Measurements from ENCODE around the gene JMJD4.

The JMJD4 gene

DNA sequence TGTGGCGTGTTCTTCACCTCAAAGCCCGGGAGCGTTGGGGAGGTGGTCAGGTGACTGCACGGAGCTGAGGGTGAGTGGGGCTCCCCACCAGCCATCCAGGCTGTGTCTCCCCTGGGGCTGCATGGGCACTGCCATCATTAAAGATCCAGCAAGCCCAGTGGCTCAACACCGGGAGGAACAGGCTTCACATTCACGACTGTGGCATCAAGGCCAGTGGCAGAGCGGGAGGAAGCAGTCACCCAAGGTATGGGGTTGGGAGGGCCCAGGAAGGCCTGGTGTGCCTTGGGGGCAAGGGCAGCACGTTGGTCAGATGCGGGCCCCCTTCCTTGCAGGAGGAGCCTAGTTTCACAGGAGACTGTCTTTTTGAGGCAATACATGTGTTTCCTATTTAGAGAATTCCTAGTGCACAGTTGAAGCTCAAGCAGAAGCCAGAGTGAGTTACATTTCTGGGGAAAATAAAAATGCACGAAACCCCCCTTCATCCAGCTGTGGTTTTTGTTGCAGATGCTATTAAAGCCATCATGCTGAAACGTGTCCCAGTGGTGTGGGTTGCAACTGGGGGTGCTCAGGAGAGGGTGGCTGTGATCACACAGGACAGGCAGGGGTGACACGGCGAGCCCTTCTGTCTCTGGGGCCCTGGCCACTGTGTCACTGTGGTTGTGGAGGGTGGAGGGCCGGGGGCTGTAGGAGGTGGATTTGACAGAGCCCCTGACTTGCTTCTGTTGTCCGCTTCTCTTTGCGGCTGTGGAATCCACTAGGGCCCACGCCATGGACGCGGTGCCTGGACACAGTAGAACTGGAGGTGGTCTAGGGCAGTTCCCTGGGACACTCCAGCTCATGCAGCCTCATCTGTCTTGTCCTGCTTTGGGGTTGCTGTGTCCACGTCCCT, 34.2 kb upstream of the JMJD4 start:
- Histone ChIP-seq H4K20me1 (ENCODE audit: insufficient read depth, low read length) (no peaks in the 10 kb centered on the region), H3K27me3 (replicated peaks; ENCODE audit: insufficient read depth, low read length) (no peaks in the 10 kb centered on the region), H3K36me3 (replicated peaks; ENCODE audit: insufficient read depth, low read length) (peaks cover 6% of the 10 kb centered on the region; the same call in 1 of the 2 replicates)

GRCh38 chr1:227768640-227769039, 33.5 kb upstream of the JMJD4 start:
- Histone ChIP-seq H3K9me2 (replicated peaks; ENCODE audit: insufficient read depth, low read length) (no peaks in the 10 kb centered on the region), H3K4me2 (ENCODE audit: low read depth, low read length) (no peak overlapping the region), H4K20me1 (ENCODE audit: insufficient read depth, low read length) (no peaks in the 10 kb centered on the region), H3K27me3 (replicated peaks; ENCODE audit: insufficient read depth, low read length) (no peaks in the 10 kb centered on the region), H3K9ac (ENCODE audit: low read length) (no peak overlapping the region), H3K27ac (ENCODE audit: low read length) (no peak overlapping the region), H3K36me3 (replicated peaks; ENCODE audit: insufficient read depth, low read length) (peaks cover 6% of the 10 kb centered on the region; the same call in 1 of the 2 replicates), H3K9me3 (replicated peaks; ENCODE audit: insufficient read depth, low read length) (no peaks in the 10 kb centered on the region), H3K4me1 (ENCODE audit: low read length) (no peaks in the 10 kb centered on the region), H2AFZ (ENCODE audit: low read length) (no peak overlapping the region), H3F3A (ENCODE audit: insufficient read depth, low read length) (no peaks in the 10 kb centered on the region), H3K4me3 (ENCODE audit: low read length) (no peak overlapping the region), H3K79me2 (ENCODE audit: low read length) (peaks cover 6% of the 10 kb centered on the region)
- no peak for TF ChIP-seq EZH2 (optimal IDR thresholded peaks at IDR 0.05; ENCODE audit: low read depth, low read length)
- no peak for TF ChIP-seq EZH2phosphoT487 (IDR thresholded peaks at IDR 0.05; ENCODE audit: low read length)
- TF ChIP-seq, protein P1, sequence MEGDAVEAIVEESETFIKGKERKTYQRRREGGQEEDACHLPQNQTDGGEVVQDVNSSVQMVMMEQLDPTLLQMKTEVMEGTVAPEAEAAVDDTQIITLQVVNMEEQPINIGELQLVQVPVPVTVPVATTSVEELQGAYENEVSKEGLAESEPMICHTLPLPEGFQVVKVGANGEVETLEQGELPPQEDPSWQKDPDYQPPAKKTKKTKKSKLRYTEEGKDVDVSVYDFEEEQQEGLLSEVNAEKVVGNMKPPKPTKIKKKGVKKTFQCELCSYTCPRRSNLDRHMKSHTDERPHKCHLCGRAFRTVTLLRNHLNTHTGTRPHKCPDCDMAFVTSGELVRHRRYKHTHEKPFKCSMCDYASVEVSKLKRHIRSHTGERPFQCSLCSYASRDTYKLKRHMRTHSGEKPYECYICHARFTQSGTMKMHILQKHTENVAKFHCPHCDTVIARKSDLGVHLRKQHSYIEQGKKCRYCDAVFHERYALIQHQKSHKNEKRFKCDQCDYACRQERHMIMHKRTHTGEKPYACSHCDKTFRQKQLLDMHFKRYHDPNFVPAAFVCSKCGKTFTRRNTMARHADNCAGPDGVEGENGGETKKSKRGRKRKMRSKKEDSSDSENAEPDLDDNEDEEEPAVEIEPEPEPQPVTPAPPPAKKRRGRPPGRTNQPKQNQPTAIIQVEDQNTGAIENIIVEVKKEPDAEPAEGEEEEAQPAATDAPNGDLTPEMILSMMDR (IDR thresholded peaks at IDR 0.05; ENCODE audit: low read length), result no peak
- no peak for DNase-seq

More for the DNA sequence above, 34.2 kb upstream of the JMJD4 start:
- Histone ChIP-seq H3K79me2 (ENCODE audit: low read length) (no peaks in the 10 kb centered on the region), H2AFZ (ENCODE audit: low read length) (no peak overlapping the region), H3K9me3 (replicated peaks; ENCODE audit: insufficient read depth, low read length) (no peaks in the 10 kb centered on the region), H3F3A (ENCODE audit: insufficient read depth, low read length) (no peaks in the 10 kb centered on the region), H3K4me1 (ENCODE audit: low read length) (no peaks in the 10 kb centered on the region), H3K4me3 (ENCODE audit: low read length) (no peak overlapping the region), H3K9ac (ENCODE audit: low read length) (no peak overlapping the region), H3K27ac (ENCODE audit: low read length) (no peak overlapping the region), H3K4me2 (ENCODE audit: low read depth, low read length) (no peak overlapping the region), H3K9me2 (replicated peaks; ENCODE audit: insufficient read depth, low read length) (no peaks in the 10 kb centered on the region)
- DNase-seq, result no peak
- no peak for TF ChIP-seq EZH2phosphoT487 (IDR thresholded peaks at IDR 0.05; ENCODE audit: low read length)
- no peak for TF ChIP-seq EZH2 (optimal IDR thresholded peaks at IDR 0.05; ENCODE audit: low read depth, low read length)
- TF ChIP-seq, protein P1 (IDR thresholded peaks at IDR 0.05; ENCODE audit: low read length), result no peak

- H3K4me2 ChIP-seq (ENCODE audit: low read depth, low read length), result no peak overlapping the region
- TF ChIP-seq EZH2 (optimal IDR thresholded peaks at IDR 0.05; ENCODE audit: low read depth, low read length) (no peak), EZH2phosphoT487 (IDR thresholded peaks at IDR 0.05; ENCODE audit: low read length) (no peak)
- TF ChIP-seq, protein P1 (IDR thresholded peaks at IDR 0.05; ENCODE audit: low read length), result no peak
- H3K9ac ChIP-seq (ENCODE audit: low read length), result no peak overlapping the region
- H3K36me3 ChIP-seq (replicated peaks; ENCODE audit: insufficient read depth, low read length), result peaks cover 6% of the 10 kb centered on the region; the same call in 1 of the 2 replicates
- H3K9me3 ChIP-seq (replicated peaks; ENCODE audit: insufficient read depth, low read length), result no peaks in the 10 kb centered on the region
- H3K4me1 ChIP-seq (ENCODE audit: low read length), result peaks cover 2% of the 10 kb centered on the region
- no peaks in the 10 kb centered on the region for H3K27me3 ChIP-seq (replicated peaks; ENCODE audit: insufficient read depth, low read length)
- H4K20me1 ChIP-seq (ENCODE audit: insufficient read depth, low read length), result no peaks in the 10 kb centered on the region
- H3K79me2 ChIP-seq (ENCODE audit: low read length), result peaks cover 11% of the 10 kb centered on the region
- H3K4me3 ChIP-seq (ENCODE audit: low read length), result no peak overlapping the region
- no peaks in the 10 kb centered on the region for H3K9me2 ChIP-seq (replicated peaks; ENCODE audit: insufficient read depth, low read length)
- DNase-seq, result no peak
- no peaks in the 10 kb centered on the region for H3F3A ChIP-seq (ENCODE audit: insufficient read depth, low read length)
- H2AFZ ChIP-seq (ENCODE audit: low read length), result no peak overlapping the region
- H3K27ac ChIP-seq (ENCODE audit: low read length), result no peak overlapping the region
These were observed 33.0 kb upstream of the JMJD4 start for GRCh38 chr1:227768125-227768439.

Measured in MM.1S (cell line).